Lung (tissue), 12 donors: ENCODE results near the gene EGFLAM. TPM values are rescaled to one million over a fixed set of nuclear protein-coding genes. Genes with fewer than 3 reads are reported as not detected.

Experiments
- ATAC-seq: fragments of 200-7000 bp; cut with Tn5 transposase; one replicate; pipeline ENCODE4 v1.9.1; 2020; ENCODE audit warnings: moderate number of reproducible peaks; ENCODE audit not compliant: insufficient read depth, low FRiP score
- DNase-seq, 3 donors: peaks; one replicate each; pipeline ENCODE4 v3.0.0-alpha.2; 2013 to 2017
- H3K27ac ChIP-seq, 2 donors: one replicate each; pipeline ENCODE4 v1.5.1; 2013; ENCODE audit warnings: mild to moderate bottlenecking in 2 of 2, moderate library complexity in 2 of 2, control low read depth in 1 of 2, inconsistent platforms in 1 of 2, low read depth in 1 of 2, low read length in 1 of 2
- H3K27me3 ChIP-seq, 3 donors: one replicate each; pipeline ENCODE4 v1.5.1; 2013; ENCODE audit warnings: low read length in 2 of 3; ENCODE audit not compliant: control insufficient read depth in 3 of 3, insufficient read depth in 3 of 3
- H3K36me3 ChIP-seq, 4 donors: one replicate each; pipeline ENCODE4 v1.5.1; 2013; ENCODE audit warnings: low read length in 4 of 4, mild to moderate bottlenecking in 1 of 4, moderate library complexity in 1 of 4; ENCODE audit not compliant: control insufficient read depth in 4 of 4, insufficient read depth in 4 of 4
- H3K4me1 ChIP-seq, 5 donors: one replicate each; pipeline ENCODE4 v1.5.1; 2013; ENCODE audit warnings: low read length in 5 of 5, mild to moderate bottlenecking in 2 of 5, moderate library complexity in 1 of 5; ENCODE audit not compliant: control insufficient read depth in 5 of 5, insufficient read depth in 5 of 5
- H3K4me3 ChIP-seq: one replicate; pipeline ENCODE4 v1.5.1; 2013; ENCODE audit warnings: mild to moderate bottlenecking, control low read depth, moderate library complexity
- H3K9ac ChIP-seq, 2 donors: one replicate each; pipeline ENCODE4 v1.5.1; 2013; ENCODE audit warnings: low read length in 2 of 2, control low read depth in 1 of 2; ENCODE audit not compliant: insufficient read depth in 1 of 2
- H3K9me3 ChIP-seq, 4 donors: one replicate each; pipeline ENCODE4 v1.5.1; 2013; ENCODE audit warnings: low read length in 3 of 4, mild to moderate bottlenecking in 1 of 4, moderate library complexity in 1 of 4; ENCODE audit not compliant: control insufficient read depth in 4 of 4, insufficient read depth in 3 of 4
- WGBS, 2 donors: extraction: QIAGEN DNeasy Blood & Tissue Kit; methylation state at CpG; one replicate each; pipeline ENCODE4 v1.1.7; 2013; 5-methylcytosine and 5-hydroxymethylcytosine counted together
- polyA plus RNA-seq, 2 donors: library from polyadenylated mRNA; stranded (reverse); fragments of 200-250 nt; gene quantifications; one replicate each; pipeline ENCODE4 v1.2.1, GENCODE V29; 2013
- total RNA-seq, 2 donors: library from RNA; depleted of rRNA in 1 of 2; stranded (reverse); fragments of >200 nt in 1 of 2; gene quantifications; one replicate each; pipeline ENCODE4 v1.2.1, GENCODE V29; 2014 to 2021
- TF ChIP-seq, protein P1 (sequence below): IDR thresholded peaks from 2 replicates; pipeline ENCODE4 v1.5.1; 2012; ENCODE audit warnings: mild to moderate bottlenecking; ENCODE audit errors: control extremely low read depth, extremely low read depth
- donor health status: control.
- donor health status: control.
- donor health status: Bipolar disorder and iron deficiency.
- donor health status: healthy.
- donor health status: DM: yes; HTN: yes; CAD: no.

The EGFLAM gene
- total and polyA plus RNA-seq, 4 donors, result 0.41 to 7.6 (median 1.3) TPM

DNA sequence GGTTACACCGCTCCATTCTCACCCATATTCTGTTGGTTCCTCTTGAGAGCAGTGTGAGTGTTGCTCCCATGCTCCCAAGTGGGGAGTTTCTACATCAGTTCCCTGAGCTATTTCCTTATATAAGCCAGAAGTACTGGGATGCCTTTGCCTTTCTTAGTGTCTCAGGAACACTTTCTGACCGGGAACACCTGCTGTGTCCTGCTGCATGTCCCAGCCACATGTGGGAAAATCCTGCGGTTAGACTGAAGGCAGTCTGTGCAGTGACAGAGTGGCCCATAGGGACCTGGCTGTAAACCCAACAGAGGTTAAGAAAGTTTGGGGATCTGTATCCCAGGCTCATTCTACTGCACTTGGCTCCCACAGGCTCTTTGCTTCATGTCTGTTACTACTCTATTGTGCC lies 126.0 kb downstream of the EGFLAM start:
- 88 to 92% methylated on average over 3 of the region's 3 CpGs for WGBS, 2 donors
- DNase-seq, result no peak
- Histone ChIP-seq H3K36me3 (no peaks in the 10 kb centered on the region), H3K4me3 (no peak overlapping the region), H3K9ac (no peak overlapping the region), H3K9me3 (no peaks in the 10 kb centered on the region), H3K4me1 (peaks cover 0 to 11% (median 0%) of the 10 kb centered on the region in 5 donors), H3K27ac (no peak overlapping the region), H3K27me3 (no peaks in the 10 kb centered on the region)
- ATAC-seq, result no peak
- TF ChIP-seq, protein P1, sequence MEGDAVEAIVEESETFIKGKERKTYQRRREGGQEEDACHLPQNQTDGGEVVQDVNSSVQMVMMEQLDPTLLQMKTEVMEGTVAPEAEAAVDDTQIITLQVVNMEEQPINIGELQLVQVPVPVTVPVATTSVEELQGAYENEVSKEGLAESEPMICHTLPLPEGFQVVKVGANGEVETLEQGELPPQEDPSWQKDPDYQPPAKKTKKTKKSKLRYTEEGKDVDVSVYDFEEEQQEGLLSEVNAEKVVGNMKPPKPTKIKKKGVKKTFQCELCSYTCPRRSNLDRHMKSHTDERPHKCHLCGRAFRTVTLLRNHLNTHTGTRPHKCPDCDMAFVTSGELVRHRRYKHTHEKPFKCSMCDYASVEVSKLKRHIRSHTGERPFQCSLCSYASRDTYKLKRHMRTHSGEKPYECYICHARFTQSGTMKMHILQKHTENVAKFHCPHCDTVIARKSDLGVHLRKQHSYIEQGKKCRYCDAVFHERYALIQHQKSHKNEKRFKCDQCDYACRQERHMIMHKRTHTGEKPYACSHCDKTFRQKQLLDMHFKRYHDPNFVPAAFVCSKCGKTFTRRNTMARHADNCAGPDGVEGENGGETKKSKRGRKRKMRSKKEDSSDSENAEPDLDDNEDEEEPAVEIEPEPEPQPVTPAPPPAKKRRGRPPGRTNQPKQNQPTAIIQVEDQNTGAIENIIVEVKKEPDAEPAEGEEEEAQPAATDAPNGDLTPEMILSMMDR, result no peak

DNA sequence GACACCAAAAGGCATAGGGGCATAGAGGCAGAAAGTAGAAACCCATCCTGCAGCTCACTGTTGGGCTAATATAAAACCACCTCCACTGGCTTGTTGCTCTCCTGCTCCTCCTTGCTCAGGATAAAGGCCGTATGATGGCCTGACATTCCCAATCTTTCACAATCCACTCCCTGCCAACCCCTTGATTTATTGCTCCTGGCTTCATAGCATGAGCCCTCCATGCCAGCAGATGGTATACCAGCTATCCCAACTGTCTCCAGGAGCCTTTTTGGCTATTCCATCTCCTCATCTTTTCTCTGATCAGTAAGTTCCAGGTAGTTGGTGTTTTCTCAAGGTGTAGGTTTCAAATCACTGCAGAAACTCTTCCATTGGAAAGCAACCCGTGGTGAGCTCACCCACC lies 128.8 kb downstream of the EGFLAM start:
- Histone ChIP-seq H3K4me3 (no peak overlapping the region), H3K36me3 (no peaks in the 10 kb centered on the region), H3K4me1 (no peaks in the 10 kb centered on the region), H3K9me3 (no peaks in the 10 kb centered on the region), H3K27ac (no peak overlapping the region), H3K27me3 (no peaks in the 10 kb centered on the region), H3K9ac (no peak overlapping the region)
- ATAC-seq, result no peak
- 77 to 78% methylated on average over 2 of the region's 2 CpGs for WGBS, 2 donors
- no peak for DNase-seq
- TF ChIP-seq, protein P1, result no peak

DNA sequence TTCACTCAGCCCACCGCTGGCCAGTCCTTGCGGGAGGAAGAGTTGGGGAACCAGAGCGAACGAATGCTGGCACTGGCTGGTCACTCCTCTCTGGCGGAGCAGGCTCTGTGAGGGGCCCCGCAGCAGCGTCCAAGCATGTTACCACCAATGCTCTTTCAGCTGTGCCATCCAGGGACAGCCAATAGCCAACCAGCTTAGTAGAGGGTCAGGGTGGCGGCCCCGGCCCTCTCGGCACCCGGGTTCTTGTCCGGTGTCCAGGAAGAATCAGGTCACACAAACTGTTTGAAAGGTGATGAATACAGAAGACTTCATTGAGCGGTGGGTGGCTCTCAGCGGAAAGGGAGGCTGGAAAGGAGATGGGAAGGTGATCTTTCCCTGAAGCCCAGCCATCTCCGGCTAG lies 135.3 kb downstream of the EGFLAM start:
- Histone ChIP-seq H3K36me3 (no peaks in the 10 kb centered on the region), H3K4me3 (no peak overlapping the region), H3K27me3 (peaks cover 0 to 3% (median 0%) of the 10 kb centered on the region in 3 donors), H3K27ac (no peak overlapping the region), H3K4me1 (no peaks in the 10 kb centered on the region), H3K9me3 (peaks cover 0 to 4% (median 0%) of the 10 kb centered on the region in 4 donors), H3K9ac (no peak overlapping the region)
- WGBS, 2 donors, result 94 to 96% methylated on average over 15 of the region's 15 CpGs
- DNase-seq (no peak), ATAC-seq (no peak)
- TF ChIP-seq, protein P1, result no peak

DNA sequence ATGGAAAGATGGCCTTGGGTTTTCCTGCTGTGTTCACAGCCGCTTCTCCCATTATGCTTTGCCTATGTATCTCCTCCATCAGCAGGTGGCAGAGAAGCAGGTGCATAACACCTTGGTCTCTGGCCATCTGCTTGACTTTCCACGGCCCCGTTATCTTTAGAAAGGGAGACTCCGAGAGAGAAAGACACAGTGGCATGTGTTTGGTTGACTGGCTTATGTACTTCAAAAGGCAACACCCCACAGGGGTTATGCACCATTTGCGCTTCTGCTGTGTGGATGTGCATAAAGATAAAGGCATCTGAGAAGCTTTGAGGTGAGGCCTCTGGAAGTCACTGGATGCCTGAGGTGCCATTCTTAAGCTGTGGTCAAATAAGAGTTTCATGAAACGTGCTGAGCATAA lies 138.4 kb downstream of the EGFLAM start:
- whole genome bisulfite sequencing, 2 donors, result 49 to 67% methylated on average over 6 of the region's 6 CpGs
- TF ChIP-seq, protein P1, result no peak
- H3K4me1 ChIP-seq, result no peaks in the 10 kb centered on the region
- ATAC-seq (no peak), DNase-seq (no peak)
- H3K9ac ChIP-seq, result no peak overlapping the region
- H3K27ac ChIP-seq, result no peak overlapping the region
- H3K27me3 ChIP-seq, result peaks cover 0 to 3% (median 0%) of the 10 kb centered on the region in 3 donors
- no peaks in the 10 kb centered on the region for H3K36me3 ChIP-seq
- peaks cover 0 to 4% (median 0%) of the 10 kb centered on the region in 4 donors for H3K9me3 ChIP-seq
- H3K4me3 ChIP-seq, result no peak overlapping the region
